Heart right ventricle (tissue), 16 donors: ENCODE data around the gene DHODH. TPM values are rescaled to one million over a fixed set of nuclear protein-coding genes. Genes with fewer than 3 reads are reported as not detected.

Experiments used
- ATAC-seq, 8 donors: fragments of 200-7000 bp; cut with Tn5 transposase; one replicate each; pipeline ENCODE4 v1.9.1; 2020; ENCODE audit warnings: mild to moderate bottlenecking in 8 of 8, moderate library complexity in 8 of 8, moderate number of reproducible peaks in 1 of 8
- DNase-seq, 2 donors: peaks; one replicate each; pipeline ENCODE4 v3.0.0-alpha.2; 2020
- H3K27ac ChIP-seq, 10 donors: fragments of 200-600 bp; sonication (generic) in 2 of 10; one replicate each; pipeline versions ENCODE4 v1.5.0 to v1.8.0; 2020 to 2022; ENCODE audit warnings: mild to moderate bottlenecking in 3 of 10
- H3K27me3 ChIP-seq, 7 donors: fragments of 200-600 bp; one replicate each; pipeline ENCODE4 v1.8.0; 2021 to 2022; ENCODE audit warnings: mild to moderate bottlenecking in 2 of 7
- H3K36me3 ChIP-seq, 9 donors: fragments of 200-600 bp; sonication (generic) in 1 of 9; one replicate each; pipeline versions ENCODE4 v1.5.0 to v1.8.0; 2020 to 2022; ENCODE audit warnings: mild to moderate bottlenecking in 2 of 9
- H3K4me1 ChIP-seq, 9 donors: fragments of 200-600 bp; sonication (generic) in 1 of 9; one replicate each; pipeline versions ENCODE4 v1.5.0 to v1.8.0; 2020 to 2022; ENCODE audit warnings: mild to moderate bottlenecking in 4 of 9
- H3K4me3 ChIP-seq, 10 donors: fragments of 200-600 bp; sonication (generic) in 2 of 10; one replicate each; pipeline versions ENCODE4 v1.5.0 to v1.8.0; 2020 to 2022; ENCODE audit warnings: mild to moderate bottlenecking in 7 of 10, moderate library complexity in 2 of 10
- H3K9me3 ChIP-seq, 11 donors: fragments of 200-600 bp in 10 of 11; sonication (generic) in 2 of 11; one replicate each; pipeline versions ENCODE4 v1.5.0 to v1.8.0; 2013 to 2022; ENCODE audit warnings: mild to moderate bottlenecking in 2 of 11, control low read depth in 1 of 11, moderate library complexity in 1 of 11
- WGBS, 2 donors: extraction: QIAGEN DNeasy Blood & Tissue Kit; methylation state at CpG; one replicate each; pipeline ENCODE4 v1.1.7; 2013; ENCODE audit warnings: inconsistent platforms in 1 of 2; 5-methylcytosine and 5-hydroxymethylcytosine counted together
- intact Hi-C, 10 donors: fragments of 100-400 bp; cut with DNase I; formaldehyde crosslinking; loops; one replicate each; pipeline versions ENCODE4 v1.11.1 to v1.14.2; 2022
- polyA plus RNA-seq, 2 donors: library from polyadenylated mRNA; stranded (reverse); fragments of 200-250 nt; gene quantifications; one replicate each; pipeline ENCODE4 v1.2.3, GENCODE V29; 2013
- total RNA-seq, 10 donors: library from RNA; stranded (reverse); fragmentation: NEBNext Ultra II Directional in 3 of 10; extraction: Animal tissue kit (Norgen Biotek cat#: 25700) in 3 of 10; gene quantifications; one replicate each; pipeline versions ENCODE4 v1.2.1 to v1.2.4, GENCODE V29; 2021 to 2023
- TF ChIP-seq, protein P1 (sequence below), 9 donors: fragments of 200-600 bp; sonication (generic) in 2 of 9; IDR thresholded peaks; one replicate each; pipeline versions ENCODE4 v1.5.0 to v1.8.0; 2021 to 2022; ENCODE audit warnings: antibody characterized with exemption in 9 of 9, mild to moderate bottlenecking in 5 of 9, moderate library complexity in 1 of 9
- donor health status: Arrhythmogenic right ventricular cardiomyopathy.
- donor health status: ischemic (EF 13 %, LVEDD 7.1; RV severe dilation, severe dysfunction).
- donor health status: healthy with polysubstance abuse.
- donor health status: DM: no; HTN: yes; CAD: no.
- donor health status: DM: no; HTN: no; CAD: no.
- donor health status: ischemic (EF 25% LVEDD 6.9; RV normal size, moderate dysfunction).
- donor health status: ischemic (EF 25% LVEDD 5.7; RV mildly dilated, moderate dysfunction).
- donor health status: healthy.
- donor health status: DM: yes; HTN: yes; CAD: no.
- donor health status: Ischemic cardiomyopathy.
- donor health status: ischemic (EF 35%, LVEDD 5.7; RV mildly dilated, moderate dysfunction).
- donor health status: nonischemic (EF 11% LVEDD 7.7; RV severe dilation, severe dysfunction).
- donor health status: DM: yes; HTN: yes; CAD: no.
- donor health status: PGD.
- donor health status: ischemic (EF 29% LVEDD 5.4; RV normal size, mild dysfunction).
- donor health status: nonischemic (EF 23%, LVEDD 6.1; RV moderate dilation, normal function).

The DHODH gene
- total and polyA plus RNA-seq, 12 donors = 6.1 to 12.6 (median 8.3) TPM

DNA sequence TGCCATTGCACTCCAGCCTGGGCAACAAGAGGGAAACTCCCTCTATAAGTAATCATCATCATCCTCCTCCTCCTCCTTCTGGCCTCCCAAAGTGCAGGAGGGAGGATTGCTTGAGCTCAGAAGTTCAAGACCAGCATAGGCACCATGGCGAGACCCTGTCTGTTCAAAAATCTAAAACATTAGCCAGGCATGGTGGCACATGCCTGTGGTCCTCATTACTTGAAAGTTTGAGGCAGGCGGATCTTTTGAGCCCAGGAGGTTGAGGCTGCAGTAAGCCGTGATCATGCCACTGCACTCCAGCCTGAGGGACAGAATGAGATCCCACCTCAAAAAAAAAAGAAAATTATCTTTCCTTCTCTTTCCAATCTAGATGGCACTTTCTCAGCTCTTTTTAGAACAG lies 36.2 kb upstream of the DHODH start:
- H3K4me1 ChIP-seq = no peaks in the 10 kb centered on the region
- DNase-seq = no peak
- no peak for ATAC-seq
- no peaks in the 10 kb centered on the region for H3K9me3 ChIP-seq
- TF ChIP-seq, protein P1, sequence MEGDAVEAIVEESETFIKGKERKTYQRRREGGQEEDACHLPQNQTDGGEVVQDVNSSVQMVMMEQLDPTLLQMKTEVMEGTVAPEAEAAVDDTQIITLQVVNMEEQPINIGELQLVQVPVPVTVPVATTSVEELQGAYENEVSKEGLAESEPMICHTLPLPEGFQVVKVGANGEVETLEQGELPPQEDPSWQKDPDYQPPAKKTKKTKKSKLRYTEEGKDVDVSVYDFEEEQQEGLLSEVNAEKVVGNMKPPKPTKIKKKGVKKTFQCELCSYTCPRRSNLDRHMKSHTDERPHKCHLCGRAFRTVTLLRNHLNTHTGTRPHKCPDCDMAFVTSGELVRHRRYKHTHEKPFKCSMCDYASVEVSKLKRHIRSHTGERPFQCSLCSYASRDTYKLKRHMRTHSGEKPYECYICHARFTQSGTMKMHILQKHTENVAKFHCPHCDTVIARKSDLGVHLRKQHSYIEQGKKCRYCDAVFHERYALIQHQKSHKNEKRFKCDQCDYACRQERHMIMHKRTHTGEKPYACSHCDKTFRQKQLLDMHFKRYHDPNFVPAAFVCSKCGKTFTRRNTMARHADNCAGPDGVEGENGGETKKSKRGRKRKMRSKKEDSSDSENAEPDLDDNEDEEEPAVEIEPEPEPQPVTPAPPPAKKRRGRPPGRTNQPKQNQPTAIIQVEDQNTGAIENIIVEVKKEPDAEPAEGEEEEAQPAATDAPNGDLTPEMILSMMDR (IDR thresholded peaks at IDR 0.05) = no peak
- no peaks in the 10 kb centered on the region for H3K27me3 ChIP-seq
- 85 to 90% methylated on average over 3 of the region's 3 CpGs for WGBS, 2 donors
- H3K27ac ChIP-seq = no peak overlapping the region
- H3K4me3 ChIP-seq = no peak overlapping the region
- intact Hi-C loops = no loop called here
- no peaks in the 10 kb centered on the region for H3K36me3 ChIP-seq

GRCh38 chr16:71973001-71973400 lies 35.5 kb upstream of the DHODH start:
- intact Hi-C loops = no loop called here
- DNase-seq (no peak), ATAC-seq (no peak)
- H3K4me1 ChIP-seq = no peaks in the 10 kb centered on the region
- no peaks in the 10 kb centered on the region for H3K9me3 ChIP-seq
- no peak overlapping the region for H3K27ac ChIP-seq
- no peaks in the 10 kb centered on the region for H3K27me3 ChIP-seq
- no peaks in the 10 kb centered on the region for H3K36me3 ChIP-seq
- 73 to 75% methylated on average over 9 of the region's 9 CpGs for WGBS, 2 donors
- TF ChIP-seq, protein P1 (IDR thresholded peaks at IDR 0.05) = no peak
- no peak overlapping the region for H3K4me3 ChIP-seq

- Histone ChIP-seq H3K27ac (no peak overlapping the region), H3K4me1 (no peaks in the 10 kb centered on the region), H3K27me3 (no peaks in the 10 kb centered on the region), H3K9me3 (no peaks in the 10 kb centered on the region), H3K36me3 (no peaks in the 10 kb centered on the region), H3K4me3 (no peak overlapping the region)
- intact Hi-C loops = no loop called here
- DNase-seq (no peak), ATAC-seq (no peak)
- TF ChIP-seq, protein P1 (IDR thresholded peaks at IDR 0.05) = no peak
- WGBS, 2 donors = 91% methylated on average over 15 of the region's 15 CpGs
Measured at GRCh38 chr16:71974068-71974818, 34.3 kb upstream of the DHODH start.

- DNase-seq (no peak), ATAC-seq (no peak)
- TF ChIP-seq, protein P1 (IDR thresholded peaks at IDR 0.05) = no peak
- H3K27ac ChIP-seq = no peak overlapping the region
- H3K9me3 ChIP-seq = no peaks in the 10 kb centered on the region
- intact Hi-C loops = no loop called here
- H3K36me3 ChIP-seq = no peaks in the 10 kb centered on the region
- 73 to 75% methylated on average over 9 of the region's 9 CpGs for WGBS, 2 donors
- H3K4me3 ChIP-seq = no peak overlapping the region
- H3K27me3 ChIP-seq = peaks cover 0 to 28% (median 0%) of the 10 kb centered on the region in 7 donors
- no peaks in the 10 kb centered on the region for H3K4me1 ChIP-seq
Measured at GRCh38 chr16:71985262-71985974, 23.1 kb upstream of the DHODH start.
